ENCODE measurements around the gene ALOX5AP. TPM values are rescaled to one million over a fixed set of nuclear protein-coding genes. Genes with fewer than 3 reads are reported as not detected.
A peak's percentile ranks its signal among the peaks of the same experiment; 100 is the strongest.

ALOX5AP gene
- total RNA-seq, 1 donor from 2014 or later: 4.5 TPM

DNA sequence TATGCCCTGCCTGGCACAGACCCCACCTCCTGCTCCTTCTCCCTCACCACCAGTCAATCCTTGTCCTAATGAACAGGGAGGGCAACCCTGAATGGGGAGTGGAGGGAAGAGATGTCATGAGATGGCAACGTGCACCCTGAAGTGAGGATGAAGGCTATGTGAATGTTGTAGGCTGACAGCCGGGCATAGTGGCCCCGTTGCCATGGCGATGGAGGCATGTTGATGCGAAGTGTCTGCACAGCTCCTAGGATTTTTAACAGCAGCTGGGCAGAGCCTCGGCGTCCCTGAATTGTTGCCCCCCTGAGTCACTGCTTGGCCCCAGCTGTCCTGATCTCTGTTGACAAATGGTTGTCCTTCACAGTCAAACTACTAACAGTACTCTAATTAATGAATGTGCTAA, 4.8 kb upstream of the ALOX5AP start:
- no peaks in the 10 kb centered on the region for H3K9me3 Mint-ChIP-seq (ENCODE audit: unreplicated experiment)
- no peak overlapping the region for H3K4me3 Mint-ChIP-seq (ENCODE audit: unreplicated experiment)
- no peaks in the 10 kb centered on the region for H3K36me3 ChIP-seq (ENCODE audit: insufficient read depth, low read length)
- FAIRE-seq: no peak
- no peaks in the 10 kb centered on the region for H4K20me1 ChIP-seq (ENCODE audit: insufficient read depth, low read length)
- DNase-seq (ENCODE audit: low read depth): no peak
- no peaks in the 10 kb centered on the region for H3K79me2 ChIP-seq (ENCODE audit: insufficient read depth, low read length)
- peak overlapping the region; percentile 36 for H3K27ac Mint-ChIP-seq (ENCODE audit: unreplicated experiment)
- H3K36me3 Mint-ChIP-seq (ENCODE audit: low read depth, unreplicated experiment): no peaks in the 10 kb centered on the region
- H3K9me3 ChIP-seq (ENCODE audit: insufficient read depth, low read depth, low read length): no peaks in the 10 kb centered on the region
- TF ChIP-seq, protein P1, sequence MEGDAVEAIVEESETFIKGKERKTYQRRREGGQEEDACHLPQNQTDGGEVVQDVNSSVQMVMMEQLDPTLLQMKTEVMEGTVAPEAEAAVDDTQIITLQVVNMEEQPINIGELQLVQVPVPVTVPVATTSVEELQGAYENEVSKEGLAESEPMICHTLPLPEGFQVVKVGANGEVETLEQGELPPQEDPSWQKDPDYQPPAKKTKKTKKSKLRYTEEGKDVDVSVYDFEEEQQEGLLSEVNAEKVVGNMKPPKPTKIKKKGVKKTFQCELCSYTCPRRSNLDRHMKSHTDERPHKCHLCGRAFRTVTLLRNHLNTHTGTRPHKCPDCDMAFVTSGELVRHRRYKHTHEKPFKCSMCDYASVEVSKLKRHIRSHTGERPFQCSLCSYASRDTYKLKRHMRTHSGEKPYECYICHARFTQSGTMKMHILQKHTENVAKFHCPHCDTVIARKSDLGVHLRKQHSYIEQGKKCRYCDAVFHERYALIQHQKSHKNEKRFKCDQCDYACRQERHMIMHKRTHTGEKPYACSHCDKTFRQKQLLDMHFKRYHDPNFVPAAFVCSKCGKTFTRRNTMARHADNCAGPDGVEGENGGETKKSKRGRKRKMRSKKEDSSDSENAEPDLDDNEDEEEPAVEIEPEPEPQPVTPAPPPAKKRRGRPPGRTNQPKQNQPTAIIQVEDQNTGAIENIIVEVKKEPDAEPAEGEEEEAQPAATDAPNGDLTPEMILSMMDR (IDR thresholded peaks at IDR 0.05; ENCODE audit: insufficient read depth, low read depth, low read length): no peak
- no peak for TF ChIP-seq EZH2 (IDR thresholded peaks at IDR 0.05; ENCODE audit: insufficient read depth, low read length)
- no peak overlapping the region for H3K4me2 ChIP-seq (ENCODE audit: low read length)
- H2AFZ ChIP-seq (ENCODE audit: low read depth, low read length): no peak overlapping the region
- peaks cover 20% of the 10 kb centered on the region for H3K4me1 ChIP-seq (ENCODE audit: insufficient read depth, low read length)
- H3K27me3 Mint-ChIP-seq (ENCODE audit: low read depth, unreplicated experiment): peaks cover 2% of the 10 kb centered on the region
- peaks cover 24% of the 10 kb centered on the region for H3K4me1 Mint-ChIP-seq (ENCODE audit: low read depth, unreplicated experiment)
- H3K4me3 ChIP-seq (ENCODE audit: insufficient read depth, low read depth, low read length): no peak overlapping the region
- no peak overlapping the region for H3K9ac ChIP-seq (ENCODE audit: low read length)
- no peak overlapping the region for H3K27ac ChIP-seq (ENCODE audit: low read depth, low read length)
- H3K27me3 ChIP-seq (ENCODE audit: insufficient read depth, low read length): no peaks in the 10 kb centered on the region

GRCh38 chr13:30731361-30732045, 3.8 kb upstream of the ALOX5AP start:
- Histone ChIP-seq H3K4me2 (ENCODE audit: low read length) (peak overlapping the region; percentile 75), H3K9ac (ENCODE audit: low read length) (no peak overlapping the region), H3K4me1 (ENCODE audit: insufficient read depth, low read length) (peaks cover 17% of the 10 kb centered on the region), H3K4me3 (ENCODE audit: insufficient read depth, low read depth, low read length) (peak overlapping the region; percentile 37), H3K36me3 (ENCODE audit: insufficient read depth, low read length) (no peaks in the 10 kb centered on the region), H4K20me1 (ENCODE audit: insufficient read depth, low read length) (no peaks in the 10 kb centered on the region), H3K9me3 (ENCODE audit: insufficient read depth, low read depth, low read length) (no peaks in the 10 kb centered on the region), H3K27ac (ENCODE audit: low read depth, low read length) (no peak overlapping the region), H3K79me2 (ENCODE audit: insufficient read depth, low read length) (no peaks in the 10 kb centered on the region), H3K27me3 (ENCODE audit: insufficient read depth, low read length) (no peaks in the 10 kb centered on the region), H2AFZ (ENCODE audit: low read depth, low read length) (peak overlapping the region; percentile 62)
- no peak for FAIRE-seq
- Mint-ChIP-seq H3K27ac (ENCODE audit: unreplicated experiment) (no peak overlapping the region), H3K4me3 (ENCODE audit: unreplicated experiment) (no peak overlapping the region), H3K27me3 (ENCODE audit: low read depth, unreplicated experiment) (peaks cover 2% of the 10 kb centered on the region), H3K36me3 (ENCODE audit: low read depth, unreplicated experiment) (no peaks in the 10 kb centered on the region), H3K4me1 (ENCODE audit: low read depth, unreplicated experiment) (peaks cover 24% of the 10 kb centered on the region), H3K9me3 (ENCODE audit: unreplicated experiment) (no peaks in the 10 kb centered on the region)
- TF ChIP-seq EZH2 (IDR thresholded peaks at IDR 0.05; ENCODE audit: insufficient read depth, low read length): no peak
- TF ChIP-seq, protein P1 (IDR thresholded peaks at IDR 0.05; ENCODE audit: insufficient read depth, low read depth, low read length): no peak
- DNase-seq (ENCODE audit: low read depth): no peak

- H3K9me3 ChIP-seq (ENCODE audit: insufficient read depth, low read depth, low read length): no peaks in the 10 kb centered on the region
- Mint-ChIP-seq H3K4me1 (ENCODE audit: low read depth, unreplicated experiment) (peaks cover 28% of the 10 kb centered on the region), H3K36me3 (ENCODE audit: low read depth, unreplicated experiment) (no peaks in the 10 kb centered on the region), H3K9me3 (ENCODE audit: unreplicated experiment) (no peaks in the 10 kb centered on the region), H3K27me3 (ENCODE audit: low read depth, unreplicated experiment) (peaks cover 2% of the 10 kb centered on the region), H3K4me3 (ENCODE audit: unreplicated experiment) (no peak overlapping the region), H3K27ac (ENCODE audit: unreplicated experiment) (no peak overlapping the region)
- peaks cover 17% of the 10 kb centered on the region for H3K4me1 ChIP-seq (ENCODE audit: insufficient read depth, low read length)
- H3K27me3 ChIP-seq (ENCODE audit: insufficient read depth, low read length): no peaks in the 10 kb centered on the region
- DNase-seq (ENCODE audit: low read depth) (no peak), FAIRE-seq (no peak)
- H2AFZ ChIP-seq (ENCODE audit: low read depth, low read length): peak overlapping the region; percentile 62
- H3K9ac ChIP-seq (ENCODE audit: low read length): no peak overlapping the region
- no peaks in the 10 kb centered on the region for H4K20me1 ChIP-seq (ENCODE audit: insufficient read depth, low read length)
- H3K4me2 ChIP-seq (ENCODE audit: low read length): peak overlapping the region; percentile 75
- no peak overlapping the region for H3K27ac ChIP-seq (ENCODE audit: low read depth, low read length)
- no peak for TF ChIP-seq EZH2 (IDR thresholded peaks at IDR 0.05; ENCODE audit: insufficient read depth, low read length)
- H3K4me3 ChIP-seq (ENCODE audit: insufficient read depth, low read depth, low read length): peak overlapping the region; percentile 37
- H3K36me3 ChIP-seq (ENCODE audit: insufficient read depth, low read length): no peaks in the 10 kb centered on the region
- no peaks in the 10 kb centered on the region for H3K79me2 ChIP-seq (ENCODE audit: insufficient read depth, low read length)
Observed at GRCh38 chr13:30732046-30732390, 3.3 kb upstream of the ALOX5AP start.

Measured in astrocyte (in vitro differentiated cells and primary cell).